ENCODE data around the gene PCED1A. TPM values are rescaled to one million over a fixed set of nuclear protein-coding genes. Genes with fewer than 3 reads are reported as not detected.
"Not testable (repeated sequence)": the region's sequence is repeated elsewhere in the genome, so short reads cannot be mapped to it uniquely, and the experiment has no call there.

PCED1A gene
- total and polyA plus RNA-seq, 2 of the 13 experiments (the other 11 are each of a cell fraction or from before 2014, with no cell fraction given): 40.1 to 84.2 TPM

GRCh38 chr20:2833761-2834160 is 6.7 kb downstream of the PCED1A start (continued):
- TF ChIP-seq CEBPZ (IDR thresholded peaks at IDR 0.05; ENCODE audit: low read length) (no peak), HES4 (CRISPR knock-in tag; IDR thresholded peaks at IDR 0.05; ENCODE audit: borderline replicate concordance) (no peak), SOX5 (CRISPR knock-in tag; IDR thresholded peaks at IDR 0.05; ENCODE audit: borderline replicate concordance) (no peak), USF2 (IDR thresholded peaks at IDR 0.05; ENCODE audit: low read depth, low read length) (no peak), USF2 (CRISPR knock-in tag; IDR thresholded peaks at IDR 0.05; ENCODE audit: borderline replicate concordance) (no peak), POLR2A (IDR thresholded peaks at IDR 0.05; ENCODE audit: insufficient read depth in 1 of 2, low read depth in 2 of 2, low read length in 2 of 2) (no peak)

GRCh38 chr20:2831206-2831605 is 9.2 kb downstream of the PCED1A start:
- 64% methylated on average over 7 of the region's 7 CpGs for WGBS (ENCODE audit: low lambda C conversion rate)
- H3K79me2 ChIP-seq (ENCODE audit: insufficient read depth, low read length); H3K36me3 ChIP-seq (replicated peaks in 1 of 2; ENCODE audit: control insufficient read depth in 1 of 2, insufficient read depth in 2 of 2, low read length in 2 of 2); H3K9me3 ChIP-seq (ENCODE audit: low read length); ATAC-seq; H3K27ac ChIP-seq (ENCODE audit: extremely low read length, insufficient read depth, low read length); BruUV-seq (replicated peaks); DNase-seq (ENCODE audit: low spot score); in situ Hi-C loops (cut with HindIII; ENCODE audit: extremely low pct_ligation_motif_present, low pct_unique_long_range_greater_than_20kb); CTCF ChIA-PET (ENCODE audit: low intra/inter-chr PET ratio, low total read pairs); H3K27me3 ChIP-seq (ENCODE audit: control insufficient read depth in 1 of 2, insufficient read depth in 2 of 2, low read length in 2 of 2); H3K4me2 ChIP-seq (ENCODE audit: low read depth, low read length); H3K9ac ChIP-seq (ENCODE audit: insufficient read depth, low read depth, low read length); H2AFZ ChIP-seq (ENCODE audit: low read length); H3K4me3 ChIP-seq (replicated peaks in 1 of 3; ENCODE audit: insufficient read depth in 1 of 3, low read depth in 2 of 3, low read length in 3 of 3); intact Hi-C loops (cut with micrococcal nuclease; ENCODE audit: unreplicated experiment); FAIRE-seq; H4K20me1 ChIP-seq (ENCODE audit: insufficient read depth, low read length): not testable (repeated sequence)
- POLR2A ChIA-PET: interaction anchor here (1.6 kb wide), 1 partner anchor 9 kb away, joined by 4 read pairs; the partner anchor contains the start of genes PCED1A and VPS16
- H3K4me1 ChIP-seq (ENCODE audit: insufficient read depth, low read length): peaks cover 11% of the 10 kb centered on the region

All from HepG2 (cell line).